Retinal pigment epithelial cell (primary cell): ENCODE results near the gene GABRB3.
A peak's percentile ranks its signal among the peaks of the same experiment; 100 is the strongest.

Experiments
- DNase-seq: peaks from one replicate; pipeline ENCODE4 v3.0.0-alpha.2; 2010; ENCODE audit warnings: low read depth
- H3K4me3 ChIP-seq: 2 replicates; pipeline ENCODE4 v1.5.1; 2011; ENCODE audit warnings: mild to moderate bottlenecking, low read length, control low read depth, moderate library complexity
- CTCF ChIP-seq: conservative IDR thresholded peaks from 2 replicates; pipeline ENCODE4 v1.5.1; 2011; ENCODE audit warnings: low read depth, low read length, control low read depth, inconsistent platforms

The GABRB3 gene

DNA sequence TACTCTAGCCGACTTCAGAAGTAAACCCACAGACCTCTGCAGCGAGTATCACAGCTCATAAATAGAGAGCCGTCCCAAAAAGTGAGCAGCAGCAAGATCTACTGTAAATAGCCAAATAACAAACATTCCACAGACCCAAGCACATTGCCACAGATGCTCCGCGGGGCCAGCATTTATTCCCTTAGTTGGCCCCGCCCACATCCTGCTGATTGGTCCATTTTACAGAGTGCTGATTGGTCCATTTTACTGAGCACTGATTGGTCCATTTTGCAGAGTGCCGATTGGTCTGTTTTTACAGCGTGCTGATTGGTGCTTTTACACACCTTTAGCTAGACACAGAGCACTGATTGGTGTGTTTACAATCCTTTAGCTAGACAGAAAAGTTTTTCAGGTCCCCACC, 17.3 kb upstream of the GABRB3 start:
- no peak overlapping the region for H3K4me3 ChIP-seq
- no peak for DNase-seq
- no peak for TF ChIP-seq CTCF

DNA sequence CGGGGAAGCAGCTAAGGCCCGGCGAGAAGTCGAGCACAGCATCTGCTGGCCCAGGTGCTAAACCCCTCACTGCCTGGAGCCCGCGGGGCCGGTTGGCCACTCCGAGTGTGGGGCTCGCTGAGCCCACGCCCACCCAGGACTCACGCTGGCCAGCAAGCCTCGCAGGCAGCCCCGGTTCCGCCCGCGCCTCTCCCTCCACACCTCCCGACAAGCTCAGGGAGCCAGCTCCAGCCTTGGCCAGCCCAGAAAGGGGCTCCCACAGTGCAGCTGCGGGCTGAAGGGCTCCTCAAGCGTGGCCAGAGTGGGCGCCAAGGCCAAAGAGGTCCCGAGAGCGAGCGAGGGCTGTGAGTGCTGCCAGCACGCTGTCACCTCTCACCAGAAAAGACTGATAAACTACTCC, 8.9 kb upstream of the GABRB3 start:
- H3K4me3 ChIP-seq, result no peak overlapping the region
- DNase-seq, result no peak
- no peak for TF ChIP-seq CTCF

DNA sequence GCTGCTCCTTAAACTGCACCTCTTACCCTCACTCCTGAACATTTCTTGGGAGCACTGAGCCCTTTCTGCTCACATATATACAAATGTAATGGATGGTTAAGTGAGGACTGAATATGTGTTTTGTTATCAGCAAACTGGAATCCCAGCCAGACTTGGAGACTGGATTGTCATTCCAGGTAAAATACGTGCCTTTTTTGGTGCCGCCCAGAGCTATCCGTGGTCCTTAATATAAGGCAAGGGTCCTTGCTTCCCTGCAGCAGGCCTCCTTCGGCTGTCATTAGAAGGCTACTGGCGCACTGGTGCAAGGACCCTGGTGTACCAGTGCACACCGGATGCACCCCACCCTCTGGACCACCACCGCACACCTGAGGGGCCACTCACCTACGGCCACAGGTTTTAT, 1.1 kb upstream of the GABRB3 start:
- no peak for DNase-seq
- H3K4me3 ChIP-seq, result no peak overlapping the region
- no peak for TF ChIP-seq CTCF

- DNase-seq, result no peak
- H3K4me3 ChIP-seq, result no peak overlapping the region
- no peak for TF ChIP-seq CTCF
These were observed 406 bp upstream of the GABRB3 start for GRCh38 chr15:26773067-26773877.

DNA sequence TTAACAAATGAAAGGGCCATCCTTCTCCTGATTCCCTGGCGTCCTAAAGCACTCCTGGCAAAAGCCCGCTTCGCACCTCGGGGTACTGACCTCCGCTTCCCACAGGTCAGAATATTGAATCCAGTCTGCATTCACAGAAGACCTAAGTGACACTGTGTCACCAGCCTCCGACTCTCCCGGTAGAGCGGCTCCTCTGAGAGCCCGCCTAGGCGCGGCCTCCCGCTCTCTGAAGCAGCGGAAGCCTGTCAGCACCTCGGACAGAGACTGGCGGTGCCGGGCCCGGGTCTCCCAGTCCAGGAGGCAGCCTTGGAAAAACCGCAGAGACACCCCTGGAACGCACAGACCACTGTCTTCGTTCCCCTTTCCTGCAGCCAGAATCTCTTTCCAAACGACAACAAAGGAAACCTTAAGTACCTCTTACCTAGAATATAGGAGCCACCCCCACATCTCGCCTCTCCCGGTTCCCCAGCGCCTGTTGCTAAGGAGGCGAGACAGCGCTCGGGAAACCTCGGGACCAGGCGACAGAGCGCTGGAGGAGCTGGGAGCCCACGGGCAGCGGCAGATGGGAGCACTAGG, 1.2 kb downstream of the GABRB3 start:
- no peak for DNase-seq
- TF ChIP-seq CTCF, result no peak
- peak overlapping the region; percentile 25 for H3K4me3 ChIP-seq

- H3K4me3 ChIP-seq, result no peak overlapping the region
- no peak for DNase-seq
- TF ChIP-seq CTCF, result no peak
These were observed 1.7 kb downstream of the GABRB3 start for GRCh38 chr15:26771168-26771567.

DNA sequence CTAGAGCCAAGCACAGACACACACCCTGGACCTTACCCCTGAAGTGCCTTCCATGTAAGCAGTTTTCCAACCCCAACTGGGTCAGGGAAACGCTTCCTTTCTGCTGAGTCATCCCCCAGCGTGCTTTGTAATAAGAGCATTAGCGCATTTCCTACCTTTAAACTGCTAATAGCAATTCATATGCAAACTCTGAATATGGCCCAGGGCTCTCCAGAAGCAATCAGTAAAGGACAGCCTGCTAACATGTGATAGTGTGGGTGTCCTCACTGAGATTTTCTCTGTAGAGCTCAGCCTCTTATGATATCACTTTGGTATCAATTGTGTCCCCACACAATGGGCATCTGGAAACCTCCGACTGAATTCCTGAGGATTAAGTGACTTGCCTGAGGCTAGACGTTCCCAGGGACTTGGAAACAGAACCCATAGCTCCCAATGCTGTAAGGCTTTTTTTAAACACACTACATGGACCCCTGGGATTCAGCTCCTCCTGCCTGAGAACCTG, 5.6 kb downstream of the GABRB3 start:
- no peak for DNase-seq
- no peak overlapping the region for H3K4me3 ChIP-seq
- TF ChIP-seq CTCF, result no peak
